Osteocyte (in vitro differentiated cells): ENCODE measurements around the gene WDR7. TPM values are rescaled to one million over a fixed set of nuclear protein-coding genes. Genes with fewer than 3 reads are reported as not detected.

Experiments
- DNase-seq: peaks from one replicate; pipeline ENCODE4 v3.0.0; 2021; ENCODE audit warnings: mixed read lengths; ENCODE audit not compliant: unreplicated experiment; ENCODE audit errors: extremely low spot score
- H3K27ac Mint-ChIP-seq: one replicate; pipeline ENCODE4 v1.8.0; 2021; ENCODE audit warnings: mild to moderate bottlenecking, mixed read lengths; ENCODE audit not compliant: unreplicated experiment
- H3K27me3 Mint-ChIP-seq: one replicate; pipeline ENCODE4 v1.8.0; 2021; ENCODE audit warnings: mixed read lengths; ENCODE audit not compliant: unreplicated experiment
- H3K36me3 Mint-ChIP-seq: one replicate; pipeline ENCODE4 v1.8.0; 2021; ENCODE audit warnings: mixed read lengths; ENCODE audit not compliant: unreplicated experiment
- H3K4me1 Mint-ChIP-seq: one replicate; pipeline ENCODE4 v1.8.0; 2021; ENCODE audit warnings: mixed read lengths; ENCODE audit not compliant: unreplicated experiment
- H3K4me3 Mint-ChIP-seq: one replicate; pipeline ENCODE4 v1.8.0; 2021; ENCODE audit warnings: mild to moderate bottlenecking, moderate library complexity, mixed read lengths; ENCODE audit not compliant: unreplicated experiment
- H3K9me3 Mint-ChIP-seq: one replicate; pipeline ENCODE4 v1.8.0; 2021; ENCODE audit warnings: mixed read lengths; ENCODE audit not compliant: unreplicated experiment
- CTCF ChIP-seq: fragments of 200-600 bp; sonication (generic); IDR thresholded peaks from 2 replicates; pipeline ENCODE4 v1.5.0; 2021; ENCODE audit warnings: antibody characterized with exemption, mild to moderate bottlenecking, moderate library complexity
- total RNA-seq: library from RNA; stranded (reverse); gene quantifications from 2 replicates; pipeline ENCODE4 v1.2.1, GENCODE V29; 2021

Gene WDR7
- total RNA-seq, 1 donor from 2014 or later, result 25.9 TPM

- no peak for DNase-seq
- Mint-ChIP-seq H3K9me3 (no peaks in the 10 kb centered on the region), H3K27ac (no peak overlapping the region), H3K4me3 (no peak overlapping the region), H3K27me3 (no peaks in the 10 kb centered on the region), H3K36me3 (no peaks in the 10 kb centered on the region), H3K4me1 (peaks cover 15% of the 10 kb centered on the region)
- TF ChIP-seq CTCF, result no peak
Observed at GRCh38 chr18:56795381-56795780, 144.2 kb downstream of the WDR7 start.

GRCh38 chr18:56799756-56800155, 148.6 kb downstream of the WDR7 start:
- H3K27me3 Mint-ChIP-seq, result no peaks in the 10 kb centered on the region
- peak overlapping the region; percentile 8 for H3K27ac Mint-ChIP-seq
- H3K36me3 Mint-ChIP-seq, result peaks cover 6% of the 10 kb centered on the region
- no peak for TF ChIP-seq CTCF
- H3K4me1 Mint-ChIP-seq, result peaks cover 15% of the 10 kb centered on the region
- H3K4me3 Mint-ChIP-seq, result no peak overlapping the region
- DNase-seq, result no peak
- H3K9me3 Mint-ChIP-seq, result no peaks in the 10 kb centered on the region

GRCh38 chr18:56803051-56803450, 151.9 kb downstream of the WDR7 start:
- H3K4me1 Mint-ChIP-seq, result peaks cover 15% of the 10 kb centered on the region
- H3K27me3 Mint-ChIP-seq, result no peaks in the 10 kb centered on the region
- no peaks in the 10 kb centered on the region for H3K9me3 Mint-ChIP-seq
- no peak overlapping the region for H3K27ac Mint-ChIP-seq
- H3K4me3 Mint-ChIP-seq, result no peak overlapping the region
- H3K36me3 Mint-ChIP-seq, result peaks cover 14% of the 10 kb centered on the region
- no peak for TF ChIP-seq CTCF
- no peak for DNase-seq

- DNase-seq, result no peak
- Mint-ChIP-seq H3K9me3 (no peaks in the 10 kb centered on the region), H3K4me1 (peaks cover 8% of the 10 kb centered on the region), H3K4me3 (no peak overlapping the region), H3K27ac (no peak overlapping the region), H3K36me3 (peaks cover 14% of the 10 kb centered on the region), H3K27me3 (no peaks in the 10 kb centered on the region)
- no peak for TF ChIP-seq CTCF
Observed at GRCh38 chr18:56804395-56804794, 153.2 kb downstream of the WDR7 start.

GRCh38 chr18:56807901-56808300, 156.7 kb downstream of the WDR7 start:
- H3K4me1 Mint-ChIP-seq, result no peaks in the 10 kb centered on the region
- no peak overlapping the region for H3K27ac Mint-ChIP-seq
- H3K4me3 Mint-ChIP-seq, result no peak overlapping the region
- no peaks in the 10 kb centered on the region for H3K9me3 Mint-ChIP-seq
- no peaks in the 10 kb centered on the region for H3K27me3 Mint-ChIP-seq
- DNase-seq, result no peak
- H3K36me3 Mint-ChIP-seq, result peaks cover 14% of the 10 kb centered on the region
- TF ChIP-seq CTCF, result no peak
